Ovary (tissue), 10 donors: Measurements from ENCODE around the gene TDRD10. TPM values are rescaled to one million over a fixed set of nuclear protein-coding genes. Genes with fewer than 3 reads are reported as not detected.

Experiments
- DNase-seq, 5 donors: peaks; one replicate each; pipeline ENCODE4 v3.0.0-alpha.2; 2019 to 2020
- H3K27ac ChIP-seq, 2 donors: fragments of 200-600 bp; one replicate each; pipeline versions ENCODE4 v1.5.1 to v1.8.0; 2019 to 2022
- H3K27me3 ChIP-seq: fragments of 200-600 bp; one replicate; pipeline ENCODE4 v1.8.0; 2022
- H3K36me3 ChIP-seq: fragments of 200-600 bp; sonication (generic); one replicate; pipeline ENCODE4 v1.5.1; 2019
- H3K4me1 ChIP-seq: one replicate; pipeline ENCODE4 v1.8.1; 2013; ENCODE audit warnings: mild to moderate bottlenecking, moderate library complexity; ENCODE audit not compliant: insufficient read depth
- H3K4me3 ChIP-seq: fragments of 200-600 bp; sonication (generic); one replicate; pipeline ENCODE4 v1.5.1; 2017
- H3K9me3 ChIP-seq, 2 donors: fragments of 200-600 bp in 1 of 2; sonication (generic) in 1 of 2; one replicate each; pipeline versions ENCODE4 v1.5.1 to v1.8.1; 2013 to 2019; ENCODE audit warnings: mild to moderate bottlenecking in 1 of 2, moderate library complexity in 1 of 2
- EP300 ChIP-seq: sonication (generic); formaldehyde crosslinking; IDR thresholded peaks from one replicate; pipeline ENCODE4 v1.6.1; 2017; ENCODE audit warnings: antibody characterized with exemption
- POLR2A ChIP-seq: fragments of 450-650 bp; IDR thresholded peaks from one replicate; pipeline ENCODE4 v1.6.1; 2017; ENCODE audit warnings: antibody characterized with exemption, mild to moderate bottlenecking, moderate library complexity
- WGBS, 3 donors: extraction: QIAGEN DNeasy Blood & Tissue Kit in 1 of 3; methylation state at CpG; one replicate each; pipeline versions ENCODE4 v1.1.5 to v1.1.7; 2013 to 2017; 5-methylcytosine and 5-hydroxymethylcytosine counted together
- intact Hi-C, 4 donors: fragments of 100-400 bp; cut with DNase I; formaldehyde crosslinking; loops; one replicate each; pipeline versions ENCODE4 v1.11.0 to v1.15.1; 2022 to 2023
- long read RNA-seq, 3 donors: library from polyadenylated mRNA in 2 of 3; unstranded in 2 of 3; transcript quantifications; one replicate each; pipeline ENCODE4 v2.0.0 and lab custom pipeline, GENCODE V29; 2021 to 2026
- polyA plus RNA-seq, 2 donors: library from polyadenylated mRNA; stranded (reverse); fragments of 200-250 nt in 1 of 2; fragments of 350-450 nt in 1 of 2; fragmentation: Illumina TruSeq in 1 of 2; extraction: RNeasy Lipid Tissue Mini Kit (QIAGEN cat#74804) in 1 of 2; gene quantifications; one replicate each; pipeline ENCODE4 v1.2.3, GENCODE V29; 2013 to 2014
- total RNA-seq, 7 donors: library from RNA; depleted of rRNA in 2 of 7; stranded (reverse); fragments of >200 nt in 2 of 7; fragmentation: NEBNext Ultra II Directional in 3 of 7; extraction: Animal tissue kit (Norgen Biotek cat#: 25700) in 3 of 7; gene quantifications; one replicate each; pipeline versions ENCODE4 v1.1.0 to v1.2.4, GENCODE V29; 2016 to 2023
- TF ChIP-seq, protein P1 (sequence below), 3 donors: fragments of 450-650 bp in 2 of 3; fragments of 200-600 bp in 1 of 3; IDR thresholded peaks; one replicate each; pipeline versions ENCODE4 v1.5.1 to v1.8.0; 2016 to 2022; ENCODE audit warnings: antibody characterized with exemption in 3 of 3, mild to moderate bottlenecking in 1 of 3
- donor health status: DM: no; HTN: no; CAD: no; lungs with moderate emphysema.
- donor health status: DM: no; HTN: no; CAD: no.
- donor health status: Bipolar disorder and iron deficiency.
- donor health status: DM: yes; HTN: yes; CAD: no.
- donor health status: DM: no; HTN: no; CAD: no.
- donor health status: DM: yes; HTN: yes; CAD: no.

TDRD10 gene, protein sequence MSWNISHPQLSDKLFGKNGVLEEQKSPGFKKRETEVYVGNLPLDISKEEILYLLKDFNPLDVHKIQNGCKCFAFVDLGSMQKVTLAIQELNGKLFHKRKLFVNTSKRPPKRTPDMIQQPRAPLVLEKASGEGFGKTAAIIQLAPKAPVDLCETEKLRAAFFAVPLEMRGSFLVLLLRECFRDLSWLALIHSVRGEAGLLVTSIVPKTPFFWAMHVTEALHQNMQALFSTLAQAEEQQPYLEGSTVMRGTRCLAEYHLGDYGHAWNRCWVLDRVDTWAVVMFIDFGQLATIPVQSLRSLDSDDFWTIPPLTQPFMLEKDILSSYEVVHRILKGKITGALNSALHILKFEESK
- total RNA-seq (1 to 10 TPM; 3.1 to 8.7 (median 5.8) TPM), polyA plus RNA-seq (1 to 10 TPM; 4.1 to 6.2 TPM)
- long read RNA-seq, donor 1, partial matches to known transcripts = 4 of 13 reads
- long read RNA-seq, donor 1, other reads (novel, unspliced or antisense) = 6 of 13 reads
- long read RNA-seq, donor 2, partial matches to known transcripts = 0 of 1 reads
- long read RNA-seq, donor 2, other reads (novel, unspliced or antisense) = 0 of 1 reads
- long read RNA-seq, donor 3, partial matches to known transcripts = 5 of 17 reads
- long read RNA-seq, donor 3, other reads (novel, unspliced or antisense) = 9 of 17 reads

DNA sequence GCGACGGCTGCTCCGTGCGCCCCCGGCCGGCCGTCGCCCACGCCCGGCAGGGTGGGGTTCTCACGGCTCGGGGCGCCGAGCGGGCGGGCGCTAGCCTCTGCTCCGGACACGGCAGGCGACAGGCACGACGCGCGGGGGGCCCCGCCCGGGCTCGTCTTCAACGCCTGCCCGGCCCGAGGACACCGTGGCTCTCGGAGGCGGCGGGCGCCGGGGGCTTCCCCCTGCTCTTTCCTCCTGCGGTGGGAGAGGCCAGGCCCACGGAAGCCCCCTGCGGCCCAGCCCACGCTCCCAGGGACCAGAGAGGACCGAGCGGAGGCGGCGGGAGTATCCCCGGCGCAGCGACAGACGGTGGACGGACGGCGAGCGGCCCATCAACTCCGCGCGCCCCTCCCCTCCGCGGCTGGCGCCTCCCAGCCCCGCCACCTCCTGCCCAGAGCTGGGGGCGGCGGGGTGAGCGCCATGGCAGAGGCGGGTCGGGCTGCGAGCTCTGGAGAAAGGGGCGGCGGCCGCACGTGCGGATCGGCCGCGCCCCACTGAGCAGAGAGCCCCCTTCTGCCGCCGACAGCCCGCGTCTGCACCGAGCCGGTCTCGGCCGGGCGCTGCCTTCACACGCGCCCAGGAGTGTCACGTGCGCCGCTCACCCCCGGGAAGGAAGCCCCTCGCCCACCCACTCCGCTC is at the start of gene TDRD10, which contains the start of gene SHE:
TDRD10 (plus strand) TSS at position 154 of the 678 bp plus-strand sequence. CDS start 4,685 bp downstream, outside the sequence.
SHE (minus strand) TSS at position 347 of the 678 bp plus-strand sequence. CDS start 386 bp downstream, outside the sequence.
- Histone ChIP-seq H3K4me3 (peak within 1 kb of the TSS; percentile 46), H3K27me3 (no peaks in the 10 kb centered on the region), H3K27ac (peak within 1 kb of the TSS in 1 of 2 donors; percentile 37), H3K9me3 (peaks cover 0 to 5% of the 10 kb centered on the region in 2 donors), H3K4me1 (peaks cover 5% of the 10 kb centered on the region), H3K36me3 (no peaks in the 10 kb centered on the region)
- intact Hi-C loops = no loop called here
- TF ChIP-seq, protein P1, sequence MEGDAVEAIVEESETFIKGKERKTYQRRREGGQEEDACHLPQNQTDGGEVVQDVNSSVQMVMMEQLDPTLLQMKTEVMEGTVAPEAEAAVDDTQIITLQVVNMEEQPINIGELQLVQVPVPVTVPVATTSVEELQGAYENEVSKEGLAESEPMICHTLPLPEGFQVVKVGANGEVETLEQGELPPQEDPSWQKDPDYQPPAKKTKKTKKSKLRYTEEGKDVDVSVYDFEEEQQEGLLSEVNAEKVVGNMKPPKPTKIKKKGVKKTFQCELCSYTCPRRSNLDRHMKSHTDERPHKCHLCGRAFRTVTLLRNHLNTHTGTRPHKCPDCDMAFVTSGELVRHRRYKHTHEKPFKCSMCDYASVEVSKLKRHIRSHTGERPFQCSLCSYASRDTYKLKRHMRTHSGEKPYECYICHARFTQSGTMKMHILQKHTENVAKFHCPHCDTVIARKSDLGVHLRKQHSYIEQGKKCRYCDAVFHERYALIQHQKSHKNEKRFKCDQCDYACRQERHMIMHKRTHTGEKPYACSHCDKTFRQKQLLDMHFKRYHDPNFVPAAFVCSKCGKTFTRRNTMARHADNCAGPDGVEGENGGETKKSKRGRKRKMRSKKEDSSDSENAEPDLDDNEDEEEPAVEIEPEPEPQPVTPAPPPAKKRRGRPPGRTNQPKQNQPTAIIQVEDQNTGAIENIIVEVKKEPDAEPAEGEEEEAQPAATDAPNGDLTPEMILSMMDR (IDR thresholded peaks at IDR 0.05) = no peak
- TF ChIP-seq EP300 = no peak
- no peak for TF ChIP-seq POLR2A
- 1 to 2% (median 1%) methylated on average over 41 to 88 of the region's 90 CpGs for WGBS, 3 donors
- DNase-seq = peak; percentile 25 to 62 (median 36)

DNA sequence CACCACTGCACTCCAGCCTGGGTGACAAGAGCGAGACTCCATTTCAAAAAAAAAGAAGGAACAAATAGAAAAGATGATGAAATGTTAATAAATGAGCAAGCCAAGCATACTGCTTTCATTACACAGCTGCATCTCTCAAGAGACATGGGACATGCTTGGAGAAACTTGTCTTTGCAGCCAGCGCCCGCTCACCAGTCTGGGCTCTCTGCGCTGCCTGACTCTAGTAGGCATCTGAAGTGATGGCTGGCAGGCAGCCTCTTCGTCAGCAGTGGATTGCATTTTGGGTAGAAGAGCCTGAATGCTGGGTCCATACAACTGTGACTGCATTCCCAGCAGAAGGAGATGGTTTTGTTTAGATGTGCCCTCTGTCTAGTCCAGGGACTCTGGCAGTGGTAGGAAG is 48.9 kb upstream of the TDRD10 start:
- Histone ChIP-seq H3K4me1 (no peaks in the 10 kb centered on the region), H3K36me3 (no peaks in the 10 kb centered on the region), H3K4me3 (no peak overlapping the region), H3K27ac (no peak overlapping the region), H3K9me3 (no peaks in the 10 kb centered on the region), H3K27me3 (no peaks in the 10 kb centered on the region)
- intact Hi-C loops = no loop called here
- DNase-seq = no peak
- TF ChIP-seq, protein P1 (IDR thresholded peaks at IDR 0.05) = no peak
- TF ChIP-seq POLR2A = no peak
- TF ChIP-seq EP300 = no peak
- 93 to 95% (median 94%) methylated on average over 5 of the region's 5 CpGs for WGBS, 3 donors

DNA sequence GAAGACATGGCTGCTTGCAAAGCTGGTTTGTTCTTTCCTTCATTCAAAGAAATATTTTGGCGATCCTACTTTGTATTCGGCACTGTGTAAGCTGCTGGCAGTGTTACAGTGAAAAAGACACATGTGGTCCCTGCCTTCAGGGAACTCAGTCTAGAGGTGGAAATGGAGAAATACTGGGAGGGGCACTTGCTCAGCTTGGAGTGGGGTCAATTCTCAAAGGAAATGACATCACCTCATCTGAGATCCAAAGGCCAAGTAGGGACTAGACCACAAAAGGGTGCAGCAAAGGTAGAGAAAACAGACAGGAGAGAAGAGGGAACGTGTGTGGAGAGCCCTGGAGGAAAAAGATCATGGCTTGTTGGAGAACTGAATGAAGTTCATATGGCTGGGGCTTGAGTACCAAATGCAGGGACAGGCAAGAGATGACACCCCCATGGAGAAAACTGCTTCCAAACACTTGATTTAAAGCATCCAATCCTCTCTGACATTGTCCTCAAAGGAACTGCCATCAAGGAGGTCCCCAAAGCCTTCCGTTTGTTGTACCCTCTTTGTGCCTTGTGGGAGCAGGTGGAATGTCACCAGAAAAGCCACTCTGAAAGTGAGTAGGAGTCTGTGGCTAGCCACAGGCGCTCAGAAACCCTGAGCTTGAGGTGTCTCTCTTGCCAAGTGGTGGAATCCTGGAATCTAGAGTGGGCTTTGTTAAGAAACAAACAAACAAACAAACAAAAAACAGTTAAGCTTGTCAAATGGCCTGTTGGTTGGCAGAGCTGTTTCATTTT is 48.3 kb upstream of the TDRD10 start:
- WGBS, 3 donors = 62 to 74% (median 67%) methylated on average over 5 of the region's 5 CpGs
- Histone ChIP-seq H3K4me1 (no peaks in the 10 kb centered on the region), H3K4me3 (no peak overlapping the region), H3K36me3 (no peaks in the 10 kb centered on the region), H3K9me3 (no peaks in the 10 kb centered on the region), H3K27ac (no peak overlapping the region), H3K27me3 (no peaks in the 10 kb centered on the region)
- TF ChIP-seq, protein P1 (IDR thresholded peaks at IDR 0.05) = no peak
- TF ChIP-seq EP300 (no peak), POLR2A (no peak)
- intact Hi-C loops = no loop called here
- DNase-seq = no peak
